Natural killer cell (primary cell): ENCODE results near the gene KIF6. TPM values are rescaled to one million over a fixed set of nuclear protein-coding genes. Genes with fewer than 3 reads are reported as not detected.

Source experiments
- ATAC-seq, 3 donors: fragments of 150-1000 bp in 2 of 3; fragments of 200-7000 bp in 1 of 3; cut with Tn5 transposase; 1 replicate in 1 of 3; 2 replicates in 2 of 3; pipeline ENCODE4 v1.10.0; 2021; ENCODE audit warnings: mild to moderate bottlenecking in 2 of 3, moderate library complexity in 2 of 3
- DNase-seq, 2 donors: peaks; one replicate each; pipeline versions ENCODE4 v3.0.0 to v3.0.0-alpha.2; 2013 to 2021; ENCODE audit warnings: mixed read lengths in 1 of 2
- H3K27ac ChIP-seq: one replicate; pipeline ENCODE4 v1.5.1; 2013; ENCODE audit warnings: mild to moderate bottlenecking, low read length
- H3K27me3 ChIP-seq: one replicate; pipeline ENCODE4 v1.6.1; 2013; ENCODE audit warnings: low read length; ENCODE audit not compliant: control insufficient read depth, insufficient read depth
- H3K36me3 ChIP-seq: one replicate; pipeline ENCODE4 v1.6.1; 2013; ENCODE audit warnings: low read length; ENCODE audit not compliant: control insufficient read depth, insufficient read depth
- H3K4me1 ChIP-seq: one replicate; pipeline ENCODE4 v1.6.1; 2013; ENCODE audit warnings: low read length; ENCODE audit not compliant: control insufficient read depth, insufficient read depth
- H3K4me3 ChIP-seq: one replicate; pipeline ENCODE4 v1.5.1; 2013; ENCODE audit warnings: low read length
- H3K9me3 ChIP-seq: one replicate; pipeline ENCODE4 v1.6.1; 2013; ENCODE audit warnings: low read length; ENCODE audit not compliant: control insufficient read depth, insufficient read depth
- H3K27ac Mint-ChIP-seq, 2 donors: one replicate each; pipeline ENCODE4 v1.8.0; 2022; ENCODE audit warnings: mild to moderate bottlenecking in 2 of 2, mixed read lengths in 2 of 2, moderate library complexity in 1 of 2
- H3K27me3 Mint-ChIP-seq, 2 donors: one replicate each; pipeline ENCODE4 v1.8.0; 2022; ENCODE audit warnings: low read depth in 2 of 2, mixed read lengths in 2 of 2
- H3K36me3 Mint-ChIP-seq: one replicate; pipeline ENCODE4 v1.8.0; 2022; ENCODE audit warnings: mixed read lengths
- H3K4me1 Mint-ChIP-seq, 2 donors: one replicate each; pipeline ENCODE4 v1.8.0; 2022; ENCODE audit warnings: mixed read lengths in 2 of 2
- H3K4me3 Mint-ChIP-seq: one replicate; pipeline ENCODE4 v1.8.0; 2022; ENCODE audit warnings: mild to moderate bottlenecking, moderate library complexity, mixed read lengths
- H3K9me3 Mint-ChIP-seq, 2 donors: one replicate each; pipeline ENCODE4 v1.8.0; 2022; ENCODE audit warnings: mixed read lengths in 2 of 2
- WGBS: methylation state at CpG from one replicate; pipeline ENCODE4 v1.1.7; 2013; ENCODE audit warnings: missing lambda C conversion rate; ENCODE audit not compliant: insufficient coverage; 5-methylcytosine and 5-hydroxymethylcytosine counted together
- intact Hi-C: fragments of 100-400 bp; cut with micrococcal nuclease; formaldehyde crosslinking; loops from one replicate; pipeline ENCODE4 v1.14.2; 2022
- total RNA-seq, 4 donors: library from RNA; stranded (reverse); fragments of 120-200 nt in 1 of 4; gene quantifications; one replicate each; pipeline versions ENCODE4 v1.2.3 to v1.2.4, GENCODE V29; 2013 to 2022
- TF ChIP-seq, protein P1 (sequence below): fragments of 200-600 bp; IDR thresholded peaks from one replicate; pipeline ENCODE4 v1.8.0; 2022; ENCODE audit warnings: antibody characterized with exemption

Gene KIF6
- total RNA-seq, 3 donors from 2014 or later (not counting 1 experiment from before 2014, with no cell fraction given), result not detected

GRCh38 chr6:39670519-39670918 is 54.7 kb downstream of the KIF6 start:
- Mint-ChIP-seq H3K4me3 (no peak overlapping the region), H3K27ac (no peak overlapping the region), H3K4me1 (no peaks in the 10 kb centered on the region), H3K27me3 (peaks cover 14 to 15% of the 10 kb centered on the region in 2 donors), H3K36me3 (no peaks in the 10 kb centered on the region), H3K9me3 (peaks cover 0 to 2% of the 10 kb centered on the region in 2 donors)
- TF ChIP-seq, protein P1, sequence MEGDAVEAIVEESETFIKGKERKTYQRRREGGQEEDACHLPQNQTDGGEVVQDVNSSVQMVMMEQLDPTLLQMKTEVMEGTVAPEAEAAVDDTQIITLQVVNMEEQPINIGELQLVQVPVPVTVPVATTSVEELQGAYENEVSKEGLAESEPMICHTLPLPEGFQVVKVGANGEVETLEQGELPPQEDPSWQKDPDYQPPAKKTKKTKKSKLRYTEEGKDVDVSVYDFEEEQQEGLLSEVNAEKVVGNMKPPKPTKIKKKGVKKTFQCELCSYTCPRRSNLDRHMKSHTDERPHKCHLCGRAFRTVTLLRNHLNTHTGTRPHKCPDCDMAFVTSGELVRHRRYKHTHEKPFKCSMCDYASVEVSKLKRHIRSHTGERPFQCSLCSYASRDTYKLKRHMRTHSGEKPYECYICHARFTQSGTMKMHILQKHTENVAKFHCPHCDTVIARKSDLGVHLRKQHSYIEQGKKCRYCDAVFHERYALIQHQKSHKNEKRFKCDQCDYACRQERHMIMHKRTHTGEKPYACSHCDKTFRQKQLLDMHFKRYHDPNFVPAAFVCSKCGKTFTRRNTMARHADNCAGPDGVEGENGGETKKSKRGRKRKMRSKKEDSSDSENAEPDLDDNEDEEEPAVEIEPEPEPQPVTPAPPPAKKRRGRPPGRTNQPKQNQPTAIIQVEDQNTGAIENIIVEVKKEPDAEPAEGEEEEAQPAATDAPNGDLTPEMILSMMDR, result no peak
- intact Hi-C loops, result no loop called here
- Histone ChIP-seq H3K4me3 (no peak overlapping the region), H3K4me1 (no peaks in the 10 kb centered on the region), H3K27me3 (peaks cover 2% of the 10 kb centered on the region), H3K27ac (no peak overlapping the region), H3K36me3 (no peaks in the 10 kb centered on the region), H3K9me3 (no peaks in the 10 kb centered on the region)
- 76% methylated on average over 2 of the region's 2 CpGs for WGBS
- ATAC-seq, result no peak
- no peak for DNase-seq

DNA sequence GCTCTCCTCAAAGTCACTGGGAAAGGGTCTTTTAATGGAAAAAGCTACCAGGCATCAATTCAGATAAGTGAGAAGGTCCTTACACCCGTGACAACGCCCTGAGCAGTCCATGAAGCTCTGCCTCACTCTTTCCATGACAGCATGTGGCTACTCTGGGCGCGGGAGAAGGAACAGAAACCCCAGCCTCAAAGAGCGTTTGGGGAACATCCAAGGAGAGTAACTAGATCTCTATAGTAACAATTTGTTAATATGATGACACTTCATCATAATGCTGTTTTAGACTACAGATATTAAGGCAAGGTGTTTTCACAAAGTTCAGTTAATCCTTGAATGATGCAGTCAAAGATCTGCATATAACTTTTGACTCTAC is 55.2 kb downstream of the KIF6 start:
- Histone ChIP-seq H3K36me3 (no peaks in the 10 kb centered on the region), H3K4me3 (no peak overlapping the region), H3K27ac (no peak overlapping the region), H3K9me3 (no peaks in the 10 kb centered on the region), H3K4me1 (no peaks in the 10 kb centered on the region), H3K27me3 (peaks cover 2% of the 10 kb centered on the region)
- Mint-ChIP-seq H3K4me1 (no peaks in the 10 kb centered on the region), H3K36me3 (no peaks in the 10 kb centered on the region), H3K27me3 (peaks cover 12 to 18% of the 10 kb centered on the region in 2 donors), H3K27ac (no peak overlapping the region), H3K9me3 (no peaks in the 10 kb centered on the region), H3K4me3 (no peak overlapping the region)
- ATAC-seq (no peak), DNase-seq (no peak)
- TF ChIP-seq, protein P1, result no peak
- intact Hi-C loops, result no loop called here
- WGBS, result 83% methylated on average over 5 of the region's 5 CpGs

DNA sequence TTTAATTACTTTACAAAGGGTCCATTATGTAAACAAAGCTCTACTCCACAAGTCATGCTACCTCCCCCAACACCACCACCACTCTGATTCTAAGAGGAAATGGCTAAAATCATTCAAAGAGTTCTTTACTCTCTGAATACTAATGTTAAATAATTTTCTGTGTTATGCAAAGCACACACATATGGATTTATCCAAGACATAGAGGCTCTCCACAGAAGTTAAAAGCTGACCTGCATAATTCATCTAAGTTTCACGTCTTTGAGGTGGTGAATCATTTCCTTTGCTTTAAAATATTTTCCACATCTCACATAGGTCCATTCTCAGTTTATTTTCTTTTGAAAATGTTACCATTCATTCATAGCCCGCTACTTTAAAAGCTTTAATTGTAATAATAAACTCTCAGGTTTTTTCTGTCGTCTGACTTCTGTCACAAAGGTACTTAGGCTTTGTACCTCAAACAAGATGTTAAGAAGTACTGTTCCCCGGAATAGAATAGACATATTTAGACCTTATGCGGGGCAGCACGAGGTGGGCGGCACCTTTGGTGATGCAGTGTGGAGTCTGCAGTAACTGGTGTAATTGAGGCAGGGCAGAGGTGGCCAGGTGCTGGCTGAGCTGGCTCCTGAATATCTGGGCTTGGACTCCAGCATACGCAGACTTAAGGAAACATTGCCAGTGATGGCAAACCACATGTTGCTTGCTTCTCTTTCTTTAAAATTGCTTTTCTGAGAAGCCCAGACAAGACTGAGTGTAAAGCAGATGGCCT is 55.8 kb downstream of the KIF6 start:
- intact Hi-C loops, result no loop called here
- H3K4me3 Mint-ChIP-seq, result no peak overlapping the region
- Histone ChIP-seq H3K9me3 (no peaks in the 10 kb centered on the region), H3K36me3 (no peaks in the 10 kb centered on the region), H3K4me1 (no peaks in the 10 kb centered on the region), H3K4me3 (no peak overlapping the region), H3K27ac (no peak overlapping the region), H3K27me3 (peaks cover 2% of the 10 kb centered on the region)
- H3K27me3 Mint-ChIP-seq, result peaks cover 12 to 21% of the 10 kb centered on the region in 2 donors
- ATAC-seq, result no peak
- no peaks in the 10 kb centered on the region for H3K36me3 Mint-ChIP-seq
- TF ChIP-seq, protein P1, result no peak
- H3K9me3 Mint-ChIP-seq, result no peaks in the 10 kb centered on the region
- WGBS, result 74% methylated on average over 8 of the region's 8 CpGs
- H3K4me1 Mint-ChIP-seq, result no peaks in the 10 kb centered on the region
- H3K27ac Mint-ChIP-seq, result no peak overlapping the region
- no peak for DNase-seq
